Middle frontal gyrus (tissue), 1 donor: ENCODE results near the gene ZIC1.

Experiments
- DNase-seq: peaks from one replicate; pipeline ENCODE4 v3.0.0-alpha.2; 2015; ENCODE audit warnings: low spot score; ENCODE audit errors: extremely low spot score

Gene ZIC1

DNA sequence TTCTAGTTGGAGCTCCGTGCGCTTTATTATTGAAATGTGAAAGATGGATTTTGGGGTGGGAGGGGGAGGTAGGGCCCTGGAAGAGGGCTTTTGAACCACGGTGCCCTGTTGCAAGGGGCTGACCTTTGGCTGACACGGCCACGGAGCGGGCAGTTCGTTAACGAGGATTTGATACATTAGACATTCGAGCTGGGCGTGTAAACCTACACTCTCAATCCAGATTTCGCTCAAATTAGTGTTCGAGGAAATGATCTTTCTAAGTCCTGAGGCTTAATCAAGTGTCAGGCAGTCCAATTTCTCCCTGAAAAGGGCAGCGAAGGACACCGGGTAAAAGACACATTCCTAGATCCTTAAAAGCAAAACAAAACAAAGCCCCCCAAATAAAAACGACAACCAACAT, 13.0 kb downstream of the ZIC1 start:
- DNase-seq: no peak

GRCh38 chr3:147422601-147423536, 13.7 kb downstream of the ZIC1 start:
- DNase-seq: no peak

GRCh38 chr3:147423537-147423797, 14.3 kb downstream of the ZIC1 start:
- DNase-seq: no peak

- DNase-seq: no peak
Measured at GRCh38 chr3:147423798-147424580, 14.8 kb downstream of the ZIC1 start.

DNA sequence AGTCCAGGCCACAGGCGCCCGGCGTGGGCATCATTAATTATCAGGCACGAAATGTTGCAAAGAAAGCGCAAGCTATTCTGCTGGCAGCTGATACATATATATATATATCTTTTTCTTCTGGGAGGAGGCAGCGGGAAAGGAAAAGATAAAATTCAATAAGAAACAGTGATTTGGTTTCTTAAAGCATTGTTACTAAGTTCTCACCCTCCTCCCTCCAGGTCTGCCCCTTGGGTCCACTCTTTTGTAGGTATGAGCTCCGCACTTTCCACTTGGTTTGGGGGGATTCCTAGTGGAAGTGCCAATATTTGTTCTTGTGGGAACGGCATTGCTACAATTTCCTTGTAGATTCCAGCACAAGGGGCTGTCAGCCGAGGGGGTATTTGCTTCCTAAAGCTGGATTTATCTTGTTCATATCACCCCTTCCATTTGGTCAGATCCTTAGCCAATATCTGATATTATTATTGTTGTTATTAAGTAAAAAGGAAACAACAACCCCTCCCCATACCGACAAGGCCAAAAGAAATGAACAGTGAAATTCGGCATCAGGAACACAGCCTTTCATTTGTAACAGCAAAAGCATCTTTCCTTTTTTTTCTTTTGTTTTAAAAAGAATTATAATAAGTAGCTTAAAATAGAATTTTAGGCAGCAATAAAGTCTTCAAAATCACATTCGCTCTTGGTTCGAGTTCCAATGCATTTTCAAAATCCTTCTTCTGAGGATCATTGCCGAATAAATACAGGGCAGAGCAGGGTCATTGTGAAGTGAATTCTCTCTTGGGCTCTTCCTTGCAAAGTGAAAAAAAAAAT, 15.6 kb downstream of the ZIC1 start:
- DNase-seq: no peak

DNA sequence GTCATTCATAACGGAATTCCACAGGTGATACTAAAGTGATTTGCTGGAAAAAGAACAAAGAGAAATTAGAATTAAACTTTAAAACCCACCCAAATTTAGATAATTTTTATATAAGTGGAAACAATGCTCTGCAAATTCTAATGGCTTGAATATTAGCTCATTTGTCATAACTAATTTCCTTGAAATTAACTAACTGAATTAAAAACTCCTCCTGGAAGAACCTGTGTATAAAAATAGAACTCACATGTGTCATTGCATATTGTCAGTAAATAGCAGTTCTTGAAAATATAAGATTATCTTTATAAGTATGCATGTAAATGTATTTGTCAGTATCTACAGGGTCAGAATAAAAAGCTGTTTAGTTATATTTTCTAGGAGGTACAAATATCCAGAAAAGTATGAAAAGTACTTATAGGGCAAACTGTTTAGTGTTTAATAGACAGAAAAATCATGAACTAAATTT, 16.3 kb downstream of the ZIC1 start:
- no peak for DNase-seq

- DNase-seq: no peak
Measured at GRCh38 chr3:147426931-147427330, 17.8 kb downstream of the ZIC1 start.

- no peak for DNase-seq
Measured at GRCh38 chr3:147427746-147428145, 18.6 kb downstream of the ZIC1 start.

GRCh38 chr3:147428326-147428725, 19.2 kb downstream of the ZIC1 start:
- DNase-seq: no peak

DNA sequence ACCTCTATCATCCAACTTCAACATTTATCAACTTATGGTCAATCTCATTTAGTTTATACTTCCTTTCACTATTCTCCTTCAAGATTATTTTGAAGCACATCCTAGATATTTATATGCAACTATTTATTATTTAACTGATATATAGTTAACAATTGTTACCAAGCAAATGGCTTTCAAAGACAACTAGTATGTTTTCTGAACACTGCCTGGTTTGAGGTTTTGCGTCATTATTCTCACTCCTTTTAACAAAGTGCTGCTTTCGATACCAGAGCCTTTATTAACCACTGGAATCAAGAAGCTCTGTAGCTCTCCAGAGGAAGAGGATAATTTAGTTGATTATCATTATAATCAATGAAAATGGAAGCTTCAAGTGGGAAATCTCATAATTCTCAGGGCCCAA, 19.6 kb downstream of the ZIC1 start:
- no peak for DNase-seq

DNA sequence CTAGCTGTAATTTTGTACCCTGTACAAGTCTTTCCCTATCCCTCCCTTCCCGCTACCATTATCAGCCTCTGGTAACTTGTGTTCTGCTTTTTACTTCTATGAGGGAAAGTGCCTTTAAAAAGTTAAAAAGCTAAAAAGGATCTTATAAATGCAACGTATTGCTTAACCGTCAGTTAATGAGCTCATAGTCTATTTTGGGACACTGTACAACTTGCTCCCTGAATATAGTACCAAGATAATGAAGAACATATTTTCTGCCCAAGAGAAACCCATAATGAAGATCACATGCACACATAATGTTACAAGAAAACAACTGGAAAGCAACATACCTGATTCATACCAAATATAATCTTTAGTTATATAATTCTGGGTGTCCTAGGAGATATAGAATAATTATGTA, 22.6 kb downstream of the ZIC1 start:
- no peak for DNase-seq

GRCh38 chr3:147447224-147447623, 38.1 kb downstream of the ZIC1 start:
- no peak for DNase-seq

- no peak for DNase-seq
Measured at GRCh38 chr3:147449669-147450068, 40.5 kb downstream of the ZIC1 start.

DNA sequence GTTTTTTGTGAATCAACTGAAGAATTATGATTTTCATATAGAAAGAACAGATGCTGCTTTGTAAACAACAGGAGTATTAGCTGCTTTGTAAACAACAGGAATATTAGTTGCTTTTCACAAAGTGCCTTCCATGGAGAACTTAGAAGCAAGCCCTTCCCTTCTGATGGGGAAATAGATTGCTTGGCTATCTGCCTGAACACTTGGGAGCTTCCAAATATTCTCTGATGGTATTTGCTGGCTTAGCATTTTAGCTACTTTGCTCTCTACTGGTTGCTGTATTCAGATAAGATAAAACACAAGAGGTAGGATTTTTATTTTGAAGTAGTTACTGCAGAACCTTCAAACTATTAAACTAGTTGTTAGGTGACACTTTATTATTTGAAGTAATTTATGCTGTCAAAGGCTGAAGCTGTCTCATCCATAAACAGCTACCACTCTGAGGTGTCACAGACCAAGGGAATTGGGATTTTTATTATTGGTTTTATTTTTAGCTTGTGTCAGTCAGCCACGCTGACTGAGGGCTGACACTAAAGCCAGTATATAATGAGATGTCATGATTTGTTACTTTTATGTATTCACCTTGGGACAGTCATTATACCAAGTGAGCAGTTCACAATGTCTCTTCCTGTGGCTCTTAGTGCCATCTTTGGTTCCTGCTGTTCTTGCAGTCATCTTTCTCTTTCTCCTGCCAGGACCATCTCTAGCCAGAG, 50.0 kb downstream of the ZIC1 start:
- no peak for DNase-seq

GRCh38 chr3:147462856-147463255, 53.7 kb downstream of the ZIC1 start:
- no peak for DNase-seq
